Right lobe of liver (tissue), 4 donors: ENCODE data around the gene CATSPER3.

Experiments
- CTCF ChIP-seq, 4 donors: fragments of 200-600 bp in 3 of 4; fragments of 450-650 bp in 1 of 4; IDR thresholded peaks; one replicate each; pipeline versions ENCODE4 v1.5.1 to v1.8.0; 2016 to 2022; ENCODE audit warnings: antibody characterized with exemption in 4 of 4, mild to moderate bottlenecking in 2 of 4
- POLR2A ChIP-seq: fragments of 450-650 bp; IDR thresholded peaks from one replicate; pipeline ENCODE4 v1.6.1; 2017; ENCODE audit warnings: antibody characterized with exemption, mild to moderate bottlenecking
- donor health status: DM: no; HTN: no; CAD: no.
- donor health status: DM: no; HTN: no; CAD: no.
- donor health status: DM: no; HTN: yes; CAD: no.

GRCh38 chr5:135052511-135053145 is 84.9 kb downstream of the CATSPER3 start:
- TF ChIP-seq CTCF (IDR thresholded peaks at IDR 0.05) (no peak), POLR2A (no peak)
